Activated T-helper 1 cell treated with anti-CD3 and anti-CD28 coated beads, Interleukin-12 subunit alpha, Interleukin-12 subunit beta, Interleukin-2, Interleukin-4 antibody, amounts not matched to agents 30 ng/mL and 10 ng/mL and 1 ng/mL, durations not matched to agents 14 hours and 24 hours and 36 hours (primary cell): ENCODE results near the gene PCARE. TPM values are rescaled to one million over a fixed set of nuclear protein-coding genes. Genes with fewer than 3 reads are reported as not detected.

Experiments
- DNase-seq: peaks from one replicate; pipeline ENCODE4 v3.0.0; 2021; ENCODE audit warnings: low spot score
- H3K27ac Mint-ChIP-seq: one replicate; pipeline ENCODE4 v1.8.0; 2021; ENCODE audit warnings: mild to moderate bottlenecking, mixed read lengths
- H3K27me3 Mint-ChIP-seq: one replicate; pipeline ENCODE4 v1.8.0; 2022; ENCODE audit warnings: mild to moderate bottlenecking, moderate library complexity, mixed read lengths; ENCODE audit not compliant: insufficient read depth
- H3K36me3 Mint-ChIP-seq: one replicate; pipeline ENCODE4 v1.8.0; 2021; ENCODE audit warnings: low read depth, mixed read lengths
- H3K4me1 Mint-ChIP-seq: one replicate; pipeline ENCODE4 v1.8.0; 2021; ENCODE audit warnings: low read depth, mixed read lengths
- H3K4me3 Mint-ChIP-seq: one replicate; pipeline ENCODE4 v1.8.0; 2021; ENCODE audit warnings: mild to moderate bottlenecking, moderate library complexity, mixed read lengths
- H3K9me3 Mint-ChIP-seq: one replicate; pipeline ENCODE4 v1.8.0; 2021; ENCODE audit warnings: mixed read lengths
- intact Hi-C: fragments of 100-400 bp; cut with micrococcal nuclease; formaldehyde crosslinking; loops from one replicate; pipeline ENCODE4 v1.15.1; 2024
- total RNA-seq: library from RNA; stranded (reverse); gene quantifications from 2 replicates; pipeline ENCODE4 v1.2.3, GENCODE V29; 2022

PCARE gene
- total RNA-seq, 1 donor from 2014 or later, result not detected

DNA sequence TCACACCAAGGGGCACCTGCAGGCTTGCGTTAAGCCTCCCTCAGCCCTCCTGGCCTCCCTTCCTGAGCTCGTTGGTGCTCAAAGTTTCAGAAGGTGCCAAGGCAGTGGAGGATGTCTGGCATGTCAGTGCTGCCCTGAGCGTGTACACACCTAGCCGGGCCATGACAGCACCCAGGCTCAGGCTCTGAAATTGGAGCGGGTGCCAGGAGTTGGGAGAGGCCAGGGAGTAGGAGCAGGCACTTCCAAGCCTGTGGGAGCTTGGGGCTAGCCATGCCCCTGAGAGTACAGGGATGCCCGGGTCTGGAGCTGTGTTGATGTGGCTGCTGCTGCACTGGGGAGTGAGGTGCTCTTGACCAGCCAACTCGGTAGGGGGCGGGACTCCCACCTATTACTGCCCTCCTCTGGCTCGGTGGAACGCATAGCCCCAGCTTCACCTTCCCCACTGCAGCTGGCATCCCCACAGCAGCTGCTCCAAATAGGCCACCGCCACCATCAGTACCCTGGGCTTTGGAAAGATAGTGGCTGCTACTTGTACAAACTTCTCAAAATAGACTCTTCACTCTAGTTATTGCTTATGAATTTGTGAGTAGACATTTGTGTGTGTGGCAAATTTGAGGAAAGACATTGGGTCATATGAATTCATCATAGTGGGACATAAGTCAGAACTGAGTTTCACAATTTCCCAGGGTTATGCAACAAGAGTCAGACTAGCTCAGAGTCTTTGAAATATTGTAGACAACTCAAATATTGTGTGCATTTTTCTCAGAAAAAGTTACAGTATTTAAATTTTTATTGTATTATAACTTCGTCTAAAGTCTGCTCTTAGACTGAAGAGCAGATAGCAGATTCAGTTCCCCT lies 6.8 kb upstream of the PCARE start:
- no peaks in the 10 kb centered on the region for H3K36me3 Mint-ChIP-seq
- DNase-seq, result no peak
- no peak overlapping the region for H3K27ac Mint-ChIP-seq
- no peak overlapping the region for H3K4me3 Mint-ChIP-seq
- peaks cover 4% of the 10 kb centered on the region for H3K9me3 Mint-ChIP-seq
- intact Hi-C loops, result no loop called here
- H3K4me1 Mint-ChIP-seq, result no peaks in the 10 kb centered on the region
- H3K27me3 Mint-ChIP-seq, result peaks cover 3% of the 10 kb centered on the region

- Mint-ChIP-seq H3K4me1 (no peaks in the 10 kb centered on the region), H3K27me3 (peaks cover 5% of the 10 kb centered on the region), H3K4me3 (no peak overlapping the region), H3K9me3 (peaks cover 4% of the 10 kb centered on the region), H3K27ac (no peak overlapping the region), H3K36me3 (no peaks in the 10 kb centered on the region)
- intact Hi-C loops, result no loop called here
- DNase-seq, result no peak
Measured at GRCh38 chr2:29079887-29080286, 5.6 kb upstream of the PCARE start.

DNA sequence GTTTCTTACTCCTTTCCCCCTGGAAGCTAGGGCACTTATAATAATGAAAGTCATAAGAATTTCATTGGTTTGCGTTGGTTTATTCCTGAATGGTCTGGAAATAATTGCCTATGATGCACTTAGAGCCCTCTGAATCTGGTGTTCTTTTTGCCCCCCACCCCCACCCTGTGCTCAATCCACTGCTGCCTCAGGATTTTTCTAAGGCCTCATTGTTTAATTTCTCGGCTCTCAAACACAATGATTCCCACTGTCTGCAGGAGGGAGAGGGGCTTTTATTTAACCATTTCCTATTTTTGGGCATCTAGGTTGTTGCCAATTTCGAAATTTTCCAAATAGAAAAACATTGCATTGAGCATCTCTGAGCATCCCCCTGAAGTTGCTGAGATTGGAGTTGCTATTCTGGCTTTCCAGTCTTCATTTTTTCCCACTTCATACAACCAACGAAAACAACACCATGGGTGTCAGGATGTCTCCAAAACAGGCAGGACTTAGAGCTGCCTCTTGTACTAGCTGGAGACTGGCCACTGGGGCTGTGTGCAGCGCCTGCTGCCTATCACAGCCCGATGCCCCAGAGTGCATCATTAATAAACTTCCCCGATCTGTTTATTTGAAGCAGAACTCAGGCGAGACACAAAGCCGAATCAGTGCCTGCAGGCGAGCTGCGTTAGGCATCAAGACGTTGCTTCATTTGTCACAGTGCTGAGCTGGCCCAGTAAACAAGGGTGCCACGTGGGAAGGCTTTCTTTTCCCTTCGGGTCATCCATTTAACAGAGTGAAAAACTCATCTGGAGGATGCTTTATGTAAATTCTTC lies 1.8 kb upstream of the PCARE start:
- Mint-ChIP-seq H3K4me1 (no peaks in the 10 kb centered on the region), H3K9me3 (peaks cover 4% of the 10 kb centered on the region), H3K36me3 (no peaks in the 10 kb centered on the region), H3K4me3 (no peak overlapping the region), H3K27me3 (peaks cover 8% of the 10 kb centered on the region), H3K27ac (no peak overlapping the region)
- DNase-seq, result no peak
- intact Hi-C loops, result no loop called here

DNA sequence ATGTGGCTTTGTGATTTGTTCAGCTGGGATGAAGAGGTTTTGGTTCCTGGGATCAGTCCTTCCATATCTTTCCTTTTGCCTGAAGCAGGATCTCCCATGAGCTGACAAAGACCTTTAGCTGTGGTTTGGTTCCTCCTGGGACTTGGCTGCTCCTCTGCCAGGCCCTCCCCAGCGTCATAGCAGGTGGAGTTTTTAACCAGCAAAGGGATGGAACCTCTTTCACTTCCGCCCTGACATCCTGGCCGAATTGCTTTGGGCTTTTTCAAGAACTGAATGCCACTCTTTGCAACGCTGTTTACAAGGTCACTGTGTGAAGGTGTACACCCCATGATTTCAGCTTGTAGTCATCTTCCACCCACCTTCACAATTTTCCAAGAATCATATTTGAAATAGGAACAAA lies 390 bp downstream of the PCARE start:
- H3K27ac Mint-ChIP-seq, result no peak overlapping the region
- peaks cover 6% of the 10 kb centered on the region for H3K27me3 Mint-ChIP-seq
- no peaks in the 10 kb centered on the region for H3K4me1 Mint-ChIP-seq
- DNase-seq, result no peak
- no peaks in the 10 kb centered on the region for H3K36me3 Mint-ChIP-seq
- intact Hi-C loops, result no loop called here
- peaks cover under 1% of the 10 kb centered on the region for H3K9me3 Mint-ChIP-seq
- no peak overlapping the region for H3K4me3 Mint-ChIP-seq

- Mint-ChIP-seq H3K9me3 (no peaks in the 10 kb centered on the region), H3K36me3 (no peaks in the 10 kb centered on the region), H3K27ac (no peak overlapping the region), H3K4me3 (no peak overlapping the region), H3K4me1 (no peaks in the 10 kb centered on the region), H3K27me3 (peaks cover 6% of the 10 kb centered on the region)
- no peak for DNase-seq
- intact Hi-C loops, result no loop called here
Measured at GRCh38 chr2:29072971-29073725, 1.2 kb downstream of the PCARE start.

DNA sequence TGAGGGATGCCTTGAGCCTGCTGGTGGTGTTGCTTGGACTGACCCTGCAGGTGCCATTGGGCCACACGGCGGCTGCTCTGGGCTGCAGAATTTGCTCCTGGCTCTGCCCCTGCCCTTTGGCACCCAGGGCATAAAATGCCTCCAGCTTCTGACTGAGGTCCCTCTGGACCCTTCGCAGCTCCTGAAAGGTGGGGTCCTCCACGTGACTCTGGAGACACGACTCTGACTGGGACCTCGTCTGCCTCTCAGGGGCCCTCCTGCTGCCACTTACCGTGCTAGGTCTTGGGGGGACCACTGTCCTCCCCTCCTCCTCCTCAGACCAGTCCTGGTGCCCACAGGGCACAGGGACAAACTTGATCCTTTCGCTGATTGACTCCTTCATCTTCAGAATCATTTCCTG lies 2.1 kb downstream of the PCARE start:
- DNase-seq, result no peak
- Mint-ChIP-seq H3K4me1 (no peaks in the 10 kb centered on the region), H3K27me3 (peaks cover 6% of the 10 kb centered on the region), H3K27ac (no peak overlapping the region), H3K36me3 (no peaks in the 10 kb centered on the region), H3K9me3 (no peaks in the 10 kb centered on the region), H3K4me3 (no peak overlapping the region)
- intact Hi-C loops, result no loop called here

DNA sequence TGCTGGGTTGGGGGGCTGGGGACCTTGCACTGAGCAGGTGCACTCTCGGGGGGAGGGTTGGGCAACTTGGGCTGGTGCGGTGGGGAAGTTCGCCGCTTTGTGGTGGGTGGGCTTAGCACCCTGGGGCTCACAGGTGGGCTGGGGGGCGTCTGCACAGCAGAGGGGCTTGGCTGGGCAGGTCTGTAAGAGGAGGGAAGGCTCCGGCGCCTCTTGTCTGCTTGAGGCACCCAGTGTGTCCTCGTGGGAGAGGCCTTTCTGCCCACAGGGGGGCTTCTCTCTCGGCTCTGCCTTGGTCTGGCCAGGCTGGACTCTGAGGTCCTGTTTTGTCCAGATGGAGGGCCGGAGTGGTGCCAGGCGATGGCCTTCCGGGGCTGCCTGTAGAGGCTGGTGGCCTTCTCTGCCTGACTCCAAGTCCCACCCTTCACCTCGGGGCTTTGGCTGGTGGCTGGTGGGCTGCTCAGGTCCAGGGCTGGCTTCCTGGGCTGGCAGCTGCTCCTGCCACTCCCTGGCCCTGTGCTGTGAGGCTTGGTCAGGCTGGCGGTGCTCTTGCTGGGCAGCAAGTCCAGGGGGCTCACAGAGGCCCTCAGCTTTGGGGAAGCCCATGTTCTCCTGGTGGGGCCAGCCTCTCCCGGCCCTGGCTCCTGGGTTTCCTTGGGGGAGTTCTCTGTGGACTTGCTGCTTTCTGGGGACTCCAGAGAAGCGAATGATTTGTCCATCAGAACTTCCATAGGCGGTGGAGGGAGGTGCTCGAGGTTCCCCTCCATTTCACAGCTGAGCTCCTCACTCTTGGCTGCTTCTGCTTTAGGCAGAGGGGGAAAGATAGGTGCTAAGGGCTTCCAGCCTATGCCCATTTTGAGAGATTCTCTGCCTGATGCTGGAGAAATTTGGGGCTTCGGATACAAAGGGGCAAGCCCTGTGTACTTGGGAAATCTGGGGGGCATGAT lies 3.0 kb downstream of the PCARE start:
- no peaks in the 10 kb centered on the region for H3K9me3 Mint-ChIP-seq

GRCh38 chr2:29070526-29070925 lies 3.8 kb downstream of the PCARE start:
- Mint-ChIP-seq H3K27ac (no peak overlapping the region), H3K4me1 (peaks cover 5% of the 10 kb centered on the region), H3K9me3 (no peaks in the 10 kb centered on the region), H3K27me3 (peaks cover 3% of the 10 kb centered on the region), H3K36me3 (no peaks in the 10 kb centered on the region), H3K4me3 (no peak overlapping the region)
- no peak for DNase-seq
- intact Hi-C loops, result no loop called here

More for the DNA sequence above, 3.0 kb downstream of the PCARE start:
- DNase-seq, result no peak
- peaks cover 3% of the 10 kb centered on the region for H3K4me1 Mint-ChIP-seq
- intact Hi-C loops, result no loop called here
- H3K36me3 Mint-ChIP-seq, result no peaks in the 10 kb centered on the region
- H3K4me3 Mint-ChIP-seq, result no peak overlapping the region
- peaks cover 6% of the 10 kb centered on the region for H3K27me3 Mint-ChIP-seq
- H3K27ac Mint-ChIP-seq, result no peak overlapping the region

GRCh38 chr2:29068513-29068912 lies 5.8 kb downstream of the PCARE start:
- intact Hi-C loops, result no loop called here
- Mint-ChIP-seq H3K27ac (no peak overlapping the region), H3K36me3 (no peaks in the 10 kb centered on the region), H3K4me1 (peaks cover 5% of the 10 kb centered on the region), H3K27me3 (peaks cover 3% of the 10 kb centered on the region), H3K9me3 (no peaks in the 10 kb centered on the region), H3K4me3 (no peak overlapping the region)
- DNase-seq, result no peak

GRCh38 chr2:29066997-29067605 lies 7.2 kb downstream of the PCARE start:
- no peak for DNase-seq
- no peak overlapping the region for H3K27ac Mint-ChIP-seq
- H3K9me3 Mint-ChIP-seq, result no peaks in the 10 kb centered on the region
- no peak overlapping the region for H3K4me3 Mint-ChIP-seq
- H3K4me1 Mint-ChIP-seq, result peaks cover 5% of the 10 kb centered on the region
- H3K27me3 Mint-ChIP-seq, result no peaks in the 10 kb centered on the region
- intact Hi-C loops, result no loop called here
- no peaks in the 10 kb centered on the region for H3K36me3 Mint-ChIP-seq

DNA sequence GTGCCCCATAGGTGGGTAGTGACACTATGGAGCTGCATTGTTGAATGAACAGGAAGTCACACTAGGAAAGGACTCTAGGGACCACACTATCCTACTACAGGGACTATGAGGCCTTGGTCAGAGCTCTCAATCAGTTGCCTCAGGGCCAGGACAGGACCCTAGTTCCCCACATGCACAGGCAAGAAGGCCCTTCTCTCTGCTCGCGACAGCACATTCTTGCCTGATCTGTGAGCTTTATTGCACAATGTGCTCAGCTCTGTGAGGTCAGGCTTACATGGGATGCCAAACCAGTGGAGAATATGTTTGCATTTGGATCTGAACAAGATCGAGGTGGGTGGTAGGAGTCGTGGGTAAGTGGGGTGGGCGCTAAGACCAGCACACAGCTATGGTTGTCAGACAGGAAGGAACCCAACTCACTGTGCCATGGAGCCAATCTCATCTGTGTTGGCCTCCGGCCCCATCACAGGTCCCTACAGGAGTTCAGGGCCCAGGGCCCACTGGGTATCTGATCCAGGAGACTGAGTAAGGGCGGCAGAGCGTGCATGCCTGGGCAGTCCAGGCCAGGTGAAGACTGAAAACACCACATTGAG lies 8.0 kb downstream of the PCARE start:
- intact Hi-C loops, result no loop called here
- Mint-ChIP-seq H3K9me3 (no peaks in the 10 kb centered on the region), H3K4me3 (no peak overlapping the region), H3K4me1 (peaks cover 5% of the 10 kb centered on the region), H3K27ac (no peak overlapping the region), H3K36me3 (no peaks in the 10 kb centered on the region), H3K27me3 (no peaks in the 10 kb centered on the region)
- DNase-seq, result no peak
